GM20000 (cell line): Measurements from ENCODE around the gene TNFRSF8.

ENCODE experiments used
- DNase-seq: peaks from one replicate; pipeline ENCODE4 v3.0.0; 2012; ENCODE audit warnings: low spot score
- TF ChIP-seq, protein P1 (sequence below): IDR thresholded peaks from 2 replicates; pipeline ENCODE4 v1.5.1; 2012; ENCODE audit warnings: mild to moderate bottlenecking, control low read depth; ENCODE audit errors: extremely low read depth, missing control alignments

Gene TNFRSF8

DNA sequence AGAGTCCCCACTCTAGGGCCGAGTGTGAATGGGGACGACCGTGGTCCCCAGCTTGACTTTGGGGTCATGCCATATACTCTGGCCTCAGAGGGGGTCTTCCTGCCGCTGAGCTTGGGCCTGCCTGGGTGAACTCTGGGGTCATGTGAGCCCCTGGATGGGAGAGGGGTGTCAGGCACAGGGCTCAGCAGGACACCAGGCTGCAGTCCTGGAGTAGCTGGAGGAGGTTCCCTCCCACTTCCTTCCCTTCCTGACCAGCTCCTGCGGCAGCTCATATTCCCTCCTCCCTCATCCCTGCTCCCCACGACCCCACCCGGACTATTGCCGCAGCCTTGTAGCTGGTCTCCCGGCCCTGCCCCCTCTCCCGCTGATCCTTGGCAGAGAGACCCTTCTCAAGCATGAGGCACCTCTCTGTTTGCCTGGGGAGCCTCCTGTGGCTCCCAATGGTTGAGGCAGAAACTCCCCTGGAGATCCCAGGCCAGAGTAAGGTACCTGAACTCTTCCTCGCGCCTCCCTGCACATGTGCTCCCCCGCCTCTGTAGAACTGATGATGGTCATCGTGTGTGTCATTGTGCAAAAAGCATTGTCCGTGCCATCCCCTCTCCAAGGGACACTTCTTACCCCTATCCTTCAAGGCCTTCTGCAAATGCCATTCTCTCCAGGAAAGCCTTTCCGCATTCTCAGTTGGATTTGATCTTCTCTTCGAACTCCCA lies 105.5 kb downstream of the TNFRSF8 start:
- DNase-seq: no peak
- TF ChIP-seq, protein P1, sequence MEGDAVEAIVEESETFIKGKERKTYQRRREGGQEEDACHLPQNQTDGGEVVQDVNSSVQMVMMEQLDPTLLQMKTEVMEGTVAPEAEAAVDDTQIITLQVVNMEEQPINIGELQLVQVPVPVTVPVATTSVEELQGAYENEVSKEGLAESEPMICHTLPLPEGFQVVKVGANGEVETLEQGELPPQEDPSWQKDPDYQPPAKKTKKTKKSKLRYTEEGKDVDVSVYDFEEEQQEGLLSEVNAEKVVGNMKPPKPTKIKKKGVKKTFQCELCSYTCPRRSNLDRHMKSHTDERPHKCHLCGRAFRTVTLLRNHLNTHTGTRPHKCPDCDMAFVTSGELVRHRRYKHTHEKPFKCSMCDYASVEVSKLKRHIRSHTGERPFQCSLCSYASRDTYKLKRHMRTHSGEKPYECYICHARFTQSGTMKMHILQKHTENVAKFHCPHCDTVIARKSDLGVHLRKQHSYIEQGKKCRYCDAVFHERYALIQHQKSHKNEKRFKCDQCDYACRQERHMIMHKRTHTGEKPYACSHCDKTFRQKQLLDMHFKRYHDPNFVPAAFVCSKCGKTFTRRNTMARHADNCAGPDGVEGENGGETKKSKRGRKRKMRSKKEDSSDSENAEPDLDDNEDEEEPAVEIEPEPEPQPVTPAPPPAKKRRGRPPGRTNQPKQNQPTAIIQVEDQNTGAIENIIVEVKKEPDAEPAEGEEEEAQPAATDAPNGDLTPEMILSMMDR: no peak

DNA sequence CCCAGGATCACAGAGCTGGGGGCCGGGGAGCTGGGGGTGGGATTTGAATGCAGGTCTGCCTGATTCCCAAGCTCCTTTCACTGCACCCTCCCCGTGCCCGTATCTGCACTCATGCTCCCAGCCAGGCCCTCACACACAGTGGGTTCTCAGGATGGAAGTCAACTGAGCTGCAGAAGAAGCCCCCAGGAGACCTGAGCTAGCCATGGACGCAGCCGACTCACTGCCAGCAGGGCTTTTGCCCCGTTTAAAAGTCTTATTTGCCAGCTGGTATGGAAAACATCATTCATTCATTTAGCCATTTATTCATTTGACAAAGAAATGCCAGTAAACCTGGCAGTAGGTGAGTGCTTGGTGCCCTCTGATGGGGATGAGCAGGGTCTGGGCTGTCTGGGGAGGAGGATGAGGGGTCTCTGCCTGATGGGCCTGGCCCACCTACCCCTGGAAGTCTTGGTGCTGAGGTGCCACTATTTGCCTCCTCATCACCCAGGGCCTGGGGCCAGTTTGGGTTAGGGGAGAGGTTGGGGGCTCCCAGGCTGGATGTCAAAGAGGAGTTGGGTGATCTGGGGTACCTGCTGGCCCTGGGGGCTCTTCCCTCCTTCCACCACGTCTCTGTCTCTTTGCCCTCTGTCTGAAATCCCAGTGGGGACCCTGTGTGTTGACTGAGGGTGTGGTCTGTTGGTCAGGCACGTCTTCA lies 106.5 kb downstream of the TNFRSF8 start:
- no peak for DNase-seq
- TF ChIP-seq, protein P1: no peak

DNA sequence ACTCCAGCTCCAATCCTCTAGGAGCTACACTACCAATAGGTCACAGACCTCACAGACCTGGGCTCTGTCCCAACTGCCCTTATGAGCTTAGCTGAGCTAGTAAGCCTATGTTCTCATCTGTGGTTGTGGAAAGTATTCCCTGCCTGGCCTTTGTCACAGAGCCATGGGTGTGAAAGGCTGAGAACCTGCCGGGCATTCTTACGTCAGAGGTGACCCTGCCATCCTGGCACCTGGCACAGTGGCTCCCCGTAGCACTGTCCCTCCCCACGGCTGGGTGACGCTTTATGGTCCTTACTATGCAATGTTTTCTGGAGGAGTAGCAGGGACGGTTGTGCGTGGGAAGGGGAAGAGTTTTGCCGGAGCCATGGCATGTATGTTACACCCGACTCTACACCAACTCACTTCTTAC lies 107.2 kb downstream of the TNFRSF8 start:
- TF ChIP-seq, protein P1: no peak
- no peak for DNase-seq

DNA sequence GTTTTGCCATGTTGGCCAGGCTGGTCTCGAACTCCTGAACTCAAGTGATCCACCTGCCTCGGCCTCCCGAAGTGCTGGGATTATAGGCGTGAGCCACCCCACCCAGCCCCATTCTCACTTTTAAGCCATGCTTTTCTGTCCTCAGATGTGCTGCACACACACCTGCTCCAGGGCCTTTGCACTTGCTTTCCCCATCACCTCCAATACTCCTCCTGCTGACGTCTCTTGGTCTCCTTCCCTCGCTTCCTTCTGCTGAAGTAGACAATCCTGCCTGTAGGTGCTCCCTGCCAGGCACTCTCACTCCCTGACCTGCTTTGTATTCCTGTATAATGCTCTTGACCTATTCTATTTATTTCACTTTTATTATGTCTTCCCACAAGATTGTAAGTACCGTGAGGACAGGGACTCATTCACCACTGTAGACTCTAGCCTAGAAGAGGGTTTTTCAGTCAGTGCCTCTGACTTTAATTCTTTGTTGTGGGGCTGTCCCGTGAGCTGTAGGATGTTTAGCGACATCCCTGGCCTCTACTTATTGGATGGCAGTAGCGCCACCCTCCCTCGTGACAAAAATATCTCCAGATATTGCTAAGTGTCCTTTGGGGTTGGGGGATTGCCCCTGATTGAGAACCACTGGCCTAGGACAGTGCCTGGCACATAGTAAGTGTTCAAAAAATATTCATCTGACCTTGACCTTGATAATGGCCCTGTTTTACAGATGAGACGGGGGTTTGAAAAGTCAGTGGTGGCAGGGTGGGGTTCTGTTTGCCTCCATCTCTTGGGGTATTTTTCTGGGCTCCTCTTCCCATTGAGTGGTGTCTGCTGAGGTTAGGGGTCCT lies 108.3 kb downstream of the TNFRSF8 start:
- TF ChIP-seq, protein P1: no peak
- DNase-seq: no peak

DNA sequence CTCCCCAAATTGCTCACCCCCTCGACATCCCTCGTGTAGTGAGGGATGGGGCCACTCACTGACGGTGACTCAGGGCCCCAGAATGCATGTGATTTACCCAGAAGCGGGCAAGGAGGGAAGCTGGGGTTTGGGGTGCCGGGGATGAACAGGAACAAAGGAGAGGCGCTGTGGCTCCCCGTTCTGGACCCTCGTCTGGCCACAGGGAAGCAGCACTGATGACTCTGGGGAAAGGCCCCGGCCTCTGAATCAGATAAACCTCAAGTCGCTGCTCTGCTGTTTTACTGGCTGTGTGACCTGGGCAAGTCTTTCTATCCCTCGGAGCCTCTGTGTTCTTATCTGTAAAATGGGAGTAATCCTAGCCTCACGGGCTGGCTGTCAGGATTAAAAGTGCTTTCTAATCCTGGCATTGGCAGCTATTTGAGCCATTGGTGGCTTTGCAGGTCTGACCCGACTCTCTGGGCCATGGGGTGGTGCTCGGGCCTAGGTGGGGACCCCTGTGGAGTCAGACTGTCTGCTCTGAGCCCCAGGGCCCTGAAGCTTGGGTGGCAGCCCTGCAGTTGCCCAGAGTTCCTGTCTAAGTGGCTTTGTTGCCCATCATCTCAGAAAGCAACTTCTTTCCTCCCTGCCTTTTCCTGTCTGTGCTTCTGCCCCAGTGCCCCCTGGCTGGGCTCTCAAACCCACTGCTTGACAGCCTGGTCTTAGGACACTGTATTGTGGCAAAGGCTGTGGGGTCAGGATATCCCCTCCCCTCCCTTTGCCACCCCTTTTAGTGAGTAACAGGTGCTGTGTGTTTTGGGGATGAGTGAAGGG lies 109.1 kb downstream of the TNFRSF8 start:
- TF ChIP-seq, protein P1: no peak

DNA sequence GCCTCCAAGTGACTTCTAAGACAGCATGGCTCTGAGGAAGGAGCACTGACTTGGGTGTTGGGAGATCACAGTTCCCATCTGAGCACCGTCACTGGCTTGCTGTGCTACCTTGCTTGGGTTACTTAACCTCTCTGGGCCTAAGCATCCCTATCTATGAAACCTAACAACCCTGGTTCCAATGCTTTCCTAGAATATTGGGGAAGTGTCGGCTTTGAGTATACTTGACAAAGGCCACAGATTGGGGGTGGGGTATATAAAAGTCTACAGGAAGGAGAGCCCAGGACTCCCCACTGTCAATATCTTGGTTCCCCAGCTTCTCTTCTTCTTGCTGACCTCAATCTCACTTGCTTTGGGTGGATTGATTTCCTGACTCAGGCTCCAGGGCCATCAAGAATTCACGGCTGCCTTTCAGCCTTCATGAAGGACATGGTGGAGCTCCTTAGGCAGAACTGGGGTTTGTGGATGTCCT lies 110.0 kb downstream of the TNFRSF8 start:
- TF ChIP-seq, protein P1: no peak
- DNase-seq: no peak

More for the DNA sequence above, 109.1 kb downstream of the TNFRSF8 start:
- DNase-seq: no peak
